Neural cell (in vitro differentiated cells): Measurements from ENCODE around the gene NDUFV1. TPM values are rescaled to one million over a fixed set of nuclear protein-coding genes. Genes with fewer than 3 reads are reported as not detected.

Experiments
- H2AFZ ChIP-seq: fragments of 200-600, 300-800 bp; sonication (generic), shearing (Covaris generic); 2 replicates; pipeline ENCODE4 v1.6.0; 2014; ENCODE audit warnings: low read depth, mild to moderate bottlenecking, antibody characterized with exemption, low read length, moderate library complexity
- H3F3A ChIP-seq: fragments of 200-600 bp; shearing (Covaris generic); 2 replicates; pipeline ENCODE4 v1.6.1; 2016; ENCODE audit warnings: mild to moderate bottlenecking, moderate library complexity, mixed read lengths, antibody characterized with exemption, low read length; ENCODE audit not compliant: insufficient read depth, poor library complexity, severe bottlenecking
- H3K27ac ChIP-seq: fragments of 200-600, 300-800 bp; sonication (generic), shearing (Covaris generic); 2 replicates; pipeline ENCODE4 v1.5.1; 2014; ENCODE audit warnings: mild to moderate bottlenecking, low read length, moderate library complexity
- H3K27me3 ChIP-seq: fragments of 300-800, 200-600 bp; sonication (generic), shearing (Covaris generic); 2 replicates; pipeline ENCODE4 v1.6.0; 2014; ENCODE audit warnings: mild to moderate bottlenecking, low read depth, low read length, moderate library complexity; ENCODE audit not compliant: insufficient read depth
- H3K36me3 ChIP-seq: fragments of 300-800, 200-600 bp; sonication (generic), shearing (Covaris generic); 2 replicates; pipeline ENCODE4 v1.5.1; 2014; ENCODE audit warnings: mild to moderate bottlenecking, antibody characterized with exemption, low read length, moderate library complexity; ENCODE audit not compliant: insufficient read depth
- H3K4me2 ChIP-seq: fragments of 300-800, 200-600 bp; sonication (generic), shearing (Covaris generic); 2 replicates; pipeline ENCODE4 v1.6.0; 2014; ENCODE audit warnings: mild to moderate bottlenecking, low read length
- H3K4me3 ChIP-seq: fragments of 300-800, 200-600 bp; sonication (generic), shearing (Covaris generic); 2 replicates; pipeline ENCODE4 v1.5.1; 2014; ENCODE audit warnings: mild to moderate bottlenecking, low read length, moderate library complexity
- H3K79me2 ChIP-seq: fragments of 200-600 bp; shearing (Covaris generic); replicated peaks from 2 replicates; pipeline ENCODE4 v1.6.0; 2014; ENCODE audit warnings: mild to moderate bottlenecking, low read length, moderate library complexity; ENCODE audit not compliant: insufficient read depth
- H3K9ac ChIP-seq: fragments of 300-800, 200-600 bp; sonication (generic), shearing (Covaris generic); 2 replicates; pipeline ENCODE4 v1.6.1; 2016; ENCODE audit warnings: mild to moderate bottlenecking, low read length, mixed read lengths
- H3K9me2 ChIP-seq: fragments of 200-600 bp; shearing (Covaris generic); 2 replicates; pipeline ENCODE4 v1.6.1; 2016; ENCODE audit warnings: mild to moderate bottlenecking, low read length, mixed read lengths; ENCODE audit not compliant: insufficient read depth
- H3K9me3 ChIP-seq: fragments of 200-600, 300-800 bp; sonication (generic), shearing (Covaris generic); 2 replicates; pipeline ENCODE4 v1.6.1; 2016; ENCODE audit warnings: mild to moderate bottlenecking, mixed run types, low read length, moderate library complexity, mixed read lengths
- H4K20me1 ChIP-seq: fragments of 200-600 bp; shearing (Covaris generic); 2 replicates; pipeline ENCODE4 v1.6.1; 2016; ENCODE audit warnings: mild to moderate bottlenecking, mixed run types; ENCODE audit not compliant: insufficient read depth
- CTCF ChIP-seq: fragments of 450-650 bp; IDR thresholded peaks from 2 replicates; pipeline ENCODE4 v1.5.1; 2014; ENCODE audit warnings: antibody characterized with exemption, mild to moderate bottlenecking, moderate library complexity; ENCODE audit not compliant: poor library complexity, severe bottlenecking
- EP300 ChIP-seq: fragments of 450-650 bp; conservative IDR thresholded peaks from 2 replicates; pipeline ENCODE4 v1.6.1; 2014; ENCODE audit warnings: antibody characterized with exemption, mild to moderate bottlenecking, moderate library complexity; ENCODE audit not compliant: poor library complexity, severe bottlenecking
- EZH2 ChIP-seq: fragments of 200-600, 300-800 bp; shearing (Covaris generic), sonication (generic); IDR thresholded peaks from 2 replicates; pipeline ENCODE4 v1.6.1; 2014; ENCODE audit warnings: antibody characterized with exemption, low read length, borderline replicate concordance, mild to moderate bottlenecking; ENCODE audit not compliant: insufficient read depth, poor library complexity, severe bottlenecking
- MXI1 ChIP-seq: fragments of 450-650 bp; conservative IDR thresholded peaks from 2 replicates; pipeline ENCODE4 v1.6.1; 2014; ENCODE audit warnings: antibody characterized with exemption, mild to moderate bottlenecking; ENCODE audit not compliant: poor library complexity, severe bottlenecking
- POLR2AphosphoS5 ChIP-seq: IDR thresholded peaks from 2 replicates; pipeline ENCODE4 v1.6.1; 2012
- RAD21 ChIP-seq: fragments of 450-650 bp; conservative IDR thresholded peaks from 2 replicates; pipeline ENCODE4 v1.6.1; 2014; ENCODE audit warnings: antibody characterized with exemption, mild to moderate bottlenecking, moderate library complexity
- REST ChIP-seq: IDR thresholded peaks from 2 replicates; pipeline ENCODE4 v1.6.1; 2012; ENCODE audit warnings: borderline replicate concordance
- SMC3 ChIP-seq: fragments of 450-650 bp; conservative IDR thresholded peaks from 2 replicates; pipeline ENCODE4 v1.6.1; 2014; ENCODE audit warnings: antibody characterized with exemption, mild to moderate bottlenecking, moderate library complexity; ENCODE audit not compliant: poor library complexity
- TAF1 ChIP-seq: IDR thresholded peaks from 2 replicates; pipeline ENCODE4 v1.6.1; 2012; ENCODE audit warnings: low read depth
- polyA plus RNA-seq: library from polyadenylated mRNA; depleted of rRNA; stranded (reverse); fragments of >200 nt; gene quantifications from 2 replicates; pipeline ENCODE4 v1.2.3, GENCODE V29; 2014

The NDUFV1 gene
- polyA plus RNA-seq, 1 donor from 2014 or later, result 393 TPM

DNA sequence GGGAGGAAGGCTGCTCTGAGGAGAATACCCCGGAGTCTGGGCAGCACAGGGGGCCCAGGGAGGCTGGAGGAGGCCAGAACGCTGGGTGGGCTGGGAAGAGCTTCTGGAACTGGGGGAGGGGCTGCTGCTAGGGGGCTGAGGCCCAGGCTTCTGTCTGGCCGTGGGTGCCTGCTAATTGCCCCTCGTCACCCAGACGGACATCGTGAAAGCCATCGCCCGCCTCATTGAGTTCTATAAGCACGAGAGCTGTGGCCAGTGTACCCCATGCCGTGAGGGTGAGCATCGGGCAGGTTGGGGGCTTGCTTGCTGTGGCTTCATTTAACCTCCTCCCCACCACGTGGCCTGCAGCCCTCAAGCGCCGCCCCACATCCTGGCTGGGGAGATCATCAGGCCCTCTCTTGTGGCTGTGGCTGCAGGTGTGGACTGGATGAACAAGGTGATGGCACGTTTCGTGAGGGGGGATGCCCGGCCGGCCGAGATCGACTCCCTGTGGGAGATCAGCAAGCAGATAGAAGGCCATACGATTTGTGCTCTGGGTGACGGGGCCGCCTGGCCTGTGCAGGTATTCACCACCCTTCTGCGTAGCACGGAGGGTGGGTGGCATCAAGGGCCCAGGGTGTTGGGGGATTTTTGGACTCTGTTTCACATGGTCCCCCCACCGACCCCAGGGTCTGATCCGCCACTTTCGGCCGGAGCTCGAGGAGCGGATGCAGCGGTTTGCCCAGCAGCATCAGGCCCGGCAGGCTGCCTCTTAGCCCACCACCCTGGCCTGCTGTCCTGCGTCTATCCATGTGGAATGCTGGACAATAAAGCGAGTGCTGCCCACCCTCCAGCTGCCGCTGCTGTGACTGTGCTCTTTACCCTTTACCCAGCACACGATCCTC lies 5.2 kb downstream of the NDUFV1 start:
- H3K27me3 ChIP-seq, result no peaks in the 10 kb centered on the region
- no peaks in the 10 kb centered on the region for H3K9me2 ChIP-seq
- no peak overlapping the region for H3K27ac ChIP-seq
- no peak overlapping the region for H2AFZ ChIP-seq
- H3F3A ChIP-seq, result no peaks in the 10 kb centered on the region
- no peak overlapping the region for H3K9ac ChIP-seq
- H3K79me2 ChIP-seq, result peaks cover 6% of the 10 kb centered on the region
- H3K36me3 ChIP-seq, result no peaks in the 10 kb centered on the region
- TF ChIP-seq POLR2AphosphoS5 (no peak), RAD21 (no peak), EP300 (no peak), MXI1 (no peak), REST (no peak)
- H3K4me2 ChIP-seq, result no peak overlapping the region
- H4K20me1 ChIP-seq, result no peaks in the 10 kb centered on the region
- no peaks in the 10 kb centered on the region for H3K9me3 ChIP-seq
- H3K4me3 ChIP-seq, result no peak overlapping the region

- no peaks in the 10 kb centered on the region for H3K27me3 ChIP-seq
- H3K79me2 ChIP-seq, result peaks cover under 1% of the 10 kb centered on the region
- H3K9ac ChIP-seq, result no peak overlapping the region
- H2AFZ ChIP-seq, result no peak overlapping the region
- no peak for TF ChIP-seq EZH2
- no peak for TF ChIP-seq RAD21
- TF ChIP-seq MXI1, result no peak
- no peak for TF ChIP-seq EP300
- no peak for TF ChIP-seq SMC3
- no peak for TF ChIP-seq TAF1
- TF ChIP-seq POLR2AphosphoS5, result no peak
- TF ChIP-seq REST, result no peak
- no peak for TF ChIP-seq CTCF
- H4K20me1 ChIP-seq, result no peaks in the 10 kb centered on the region
- H3K27ac ChIP-seq, result no peak overlapping the region
- H3K4me2 ChIP-seq, result no peak overlapping the region
- H3K9me3 ChIP-seq, result no peaks in the 10 kb centered on the region
- H3K36me3 ChIP-seq, result no peaks in the 10 kb centered on the region
- H3K4me3 ChIP-seq, result no peak overlapping the region
- no peaks in the 10 kb centered on the region for H3K9me2 ChIP-seq
- no peaks in the 10 kb centered on the region for H3F3A ChIP-seq
Measured at GRCh38 chr11:67612751-67613150, 6.0 kb downstream of the NDUFV1 start.
